AG08396 (cell line): ENCODE data around the gene JPH4.

ENCODE experiments used
- DNase-seq: peaks from one replicate; pipeline ENCODE4 v3.0.0; 2012; ENCODE audit warnings: low spot score, mixed read lengths

Gene JPH4

GRCh38 chr14:23579311-23579630 lies 681 bp upstream of the JPH4 start:
- DNase-seq: no peak

GRCh38 chr14:23577710-23578392 lies 739 bp downstream of the JPH4 start:
- no peak for DNase-seq

- DNase-seq: no peak
Measured at GRCh38 chr14:23577004-23577681, 1.4 kb downstream of the JPH4 start.

- no peak for DNase-seq
Measured at GRCh38 chr14:23573384-23574015, 5.1 kb downstream of the JPH4 start.

GRCh38 chr14:23572836-23573235 lies 5.8 kb downstream of the JPH4 start:
- no peak for DNase-seq

GRCh38 chr14:23572524-23572828 lies 6.1 kb downstream of the JPH4 start:
- no peak for DNase-seq

GRCh38 chr14:23571701-23572523 lies 6.7 kb downstream of the JPH4 start:
- DNase-seq: no peak

- DNase-seq: no peak
Measured at GRCh38 chr14:23570806-23571483, 7.6 kb downstream of the JPH4 start.

GRCh38 chr14:23569443-23570151 lies 9.0 kb downstream of the JPH4 start:
- DNase-seq: no peak

GRCh38 chr14:23568600-23569331 lies 9.8 kb downstream of the JPH4 start:
- no peak for DNase-seq

GRCh38 chr14:23568021-23568599 lies 10.5 kb downstream of the JPH4 start:
- DNase-seq: no peak

GRCh38 chr14:23567186-23568020 lies 11.2 kb downstream of the JPH4 start, which contains the start of gene AP1G2:
Gene AP1G2, minus strand, starts transcription at chr14:23567791. Its CDS starts 477 bp downstream, at chr14:23567314.
- peak; percentile 86 for DNase-seq

- DNase-seq: no peak
Measured at GRCh38 chr14:23566778-23567185, 11.8 kb downstream of the JPH4 start.

GRCh38 chr14:23566112-23566777 lies 12.3 kb downstream of the JPH4 start:
- no peak for DNase-seq

GRCh38 chr14:23565626-23566025 lies 13.0 kb downstream of the JPH4 start:
- DNase-seq: no peak

GRCh38 chr14:23564876-23565275 lies 13.7 kb downstream of the JPH4 start:
- no peak for DNase-seq

- no peak for DNase-seq
Measured at GRCh38 chr14:23564181-23564812, 14.3 kb downstream of the JPH4 start.

GRCh38 chr14:23563473-23564180 lies 15.0 kb downstream of the JPH4 start:
- no peak for DNase-seq
